GM18507 (cell line): ENCODE data around the gene TM9SF4.

Experiments
- DNase-seq: peaks from one replicate; pipeline ENCODE4 v3.0.0; 2011; ENCODE audit warnings: low read depth; ENCODE audit not compliant: insufficient read length; ENCODE audit errors: extremely low spot score
- FAIRE-seq: peaks from 2 replicates; lab custom pipeline; 2011; peaks lifted over from hg19 to GRCh38; lab: Jason Lieb, UNC

The TM9SF4 gene

DNA sequence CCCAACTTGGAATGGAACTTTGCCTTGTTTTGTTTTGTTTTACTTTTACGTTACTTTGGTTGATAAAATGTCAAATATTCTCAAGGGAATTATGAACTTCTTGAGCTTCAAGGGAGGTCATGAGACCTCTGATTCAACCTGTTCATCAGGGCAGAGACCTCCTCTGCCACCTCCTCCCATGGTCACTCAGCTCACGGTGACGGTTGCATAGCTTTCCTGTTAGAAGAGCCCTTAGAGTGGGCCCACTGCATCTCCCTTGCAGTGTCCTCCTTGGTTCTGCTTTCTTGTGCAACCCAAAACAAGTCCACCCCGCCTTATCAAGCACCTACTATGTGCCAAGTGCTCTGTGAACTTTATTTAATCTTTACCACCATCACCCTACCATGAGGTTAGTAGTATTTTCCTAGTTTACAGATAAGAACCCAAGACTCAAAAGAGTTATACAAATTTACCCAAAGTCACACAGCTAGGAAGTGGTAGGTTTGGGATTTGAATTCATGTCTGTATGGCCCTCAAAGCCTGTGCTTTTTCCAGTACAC is 15.5 kb downstream of the TM9SF4 start:
- DNase-seq (no peak), FAIRE-seq (no peak)

DNA sequence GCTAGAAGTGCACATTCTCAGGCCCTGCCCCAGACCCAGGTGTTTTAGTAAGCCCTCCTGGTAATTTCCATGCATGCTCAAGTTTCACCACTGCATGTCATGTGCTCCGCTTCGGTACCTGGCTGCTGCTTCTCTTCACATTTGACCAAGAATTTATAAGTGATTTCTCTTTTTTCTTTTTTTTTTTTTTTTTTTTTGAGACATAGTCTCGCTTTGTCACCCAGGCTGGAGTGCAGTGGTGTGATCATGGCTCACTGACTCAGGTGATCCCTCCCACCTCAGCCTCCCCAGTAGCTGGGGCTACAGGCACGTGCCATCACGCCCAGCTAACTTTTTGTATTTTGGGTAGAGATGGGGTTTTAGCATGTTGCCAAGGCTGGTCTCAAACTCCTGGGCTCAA is 16.0 kb downstream of the TM9SF4 start:
- DNase-seq (no peak), FAIRE-seq (no peak)

DNA sequence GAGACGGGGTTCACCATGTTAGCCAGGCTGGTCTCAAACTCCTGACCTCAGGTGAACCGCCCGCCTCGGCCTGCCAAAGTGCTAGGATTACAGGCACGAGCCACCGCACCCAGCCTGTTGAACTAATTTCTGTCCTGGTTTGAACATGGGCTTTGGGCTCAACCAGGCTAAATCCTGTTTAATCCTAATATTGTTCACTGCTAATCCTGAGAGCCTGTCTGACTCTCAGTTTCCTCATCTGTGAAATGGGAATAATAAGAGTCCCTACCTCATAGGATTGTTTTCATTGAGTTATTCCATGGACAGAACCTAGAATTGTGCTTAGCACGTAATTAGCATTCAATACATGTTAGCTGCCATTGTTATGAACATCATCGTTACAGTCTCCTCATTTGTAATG is 17.4 kb downstream of the TM9SF4 start:
- DNase-seq = no peak

DNA sequence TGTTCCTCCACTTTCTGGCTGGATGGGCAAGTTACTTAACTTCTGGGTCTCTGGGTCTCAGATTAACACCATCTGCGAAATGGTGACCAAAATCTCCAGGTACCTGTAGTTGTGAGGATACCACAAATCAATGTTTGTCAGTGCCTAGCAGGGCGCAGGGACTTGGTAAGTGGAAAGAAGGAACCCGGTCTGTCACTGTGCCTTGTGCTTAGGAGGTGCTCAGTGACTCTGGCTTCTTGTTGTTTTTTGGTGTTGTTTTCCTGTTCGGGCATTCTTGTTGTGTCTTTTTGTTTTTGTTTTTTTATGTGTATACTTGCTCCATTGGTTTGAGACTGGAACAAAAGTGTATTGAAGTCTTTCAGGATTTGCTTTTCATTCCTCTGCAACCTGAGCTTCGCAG is 17.8 kb downstream of the TM9SF4 start:
- DNase-seq (no peak), FAIRE-seq (no peak)

More for the DNA sequence above, 17.4 kb downstream of the TM9SF4 start:
- FAIRE-seq = no peak

DNA sequence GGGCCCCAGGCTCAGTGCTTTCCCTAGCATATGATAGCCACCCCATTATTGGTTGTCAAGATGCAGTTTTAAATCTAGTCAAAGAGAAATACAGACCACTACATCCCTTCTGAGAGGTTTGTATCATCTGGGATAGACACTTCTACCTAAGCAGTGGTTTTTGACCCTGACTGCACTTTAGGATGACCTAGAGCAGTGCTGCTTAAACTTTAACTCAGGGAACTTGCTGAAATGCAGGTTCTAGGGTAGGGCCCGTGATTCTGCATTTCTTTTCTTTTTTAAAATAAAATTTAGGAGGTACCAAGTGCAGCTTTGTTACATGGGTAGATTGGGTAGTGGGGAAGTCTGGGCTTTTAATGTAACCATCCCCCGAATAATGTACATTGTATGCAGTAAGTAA is 18.7 kb downstream of the TM9SF4 start:
- DNase-seq (no peak), FAIRE-seq (no peak)

DNA sequence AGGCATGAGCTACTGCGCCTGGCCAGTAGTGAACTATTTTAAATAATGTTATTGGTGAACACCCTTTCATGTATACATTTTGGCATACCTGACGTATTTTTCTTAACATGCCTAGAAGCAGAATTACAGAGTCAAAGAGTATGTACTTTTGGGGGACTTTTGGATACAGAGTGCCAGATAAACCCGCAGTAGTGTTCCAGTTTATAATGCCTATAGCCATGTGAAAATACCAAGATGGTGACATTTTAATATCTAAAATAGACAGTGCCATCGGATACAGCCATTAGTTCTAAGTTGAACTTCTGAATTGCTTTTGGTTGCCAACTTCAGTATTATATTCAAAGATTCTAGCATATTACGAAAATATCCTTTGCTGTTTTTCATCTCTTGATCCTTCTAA is 20.3 kb downstream of the TM9SF4 start:
- DNase-seq (no peak), FAIRE-seq (no peak)

DNA sequence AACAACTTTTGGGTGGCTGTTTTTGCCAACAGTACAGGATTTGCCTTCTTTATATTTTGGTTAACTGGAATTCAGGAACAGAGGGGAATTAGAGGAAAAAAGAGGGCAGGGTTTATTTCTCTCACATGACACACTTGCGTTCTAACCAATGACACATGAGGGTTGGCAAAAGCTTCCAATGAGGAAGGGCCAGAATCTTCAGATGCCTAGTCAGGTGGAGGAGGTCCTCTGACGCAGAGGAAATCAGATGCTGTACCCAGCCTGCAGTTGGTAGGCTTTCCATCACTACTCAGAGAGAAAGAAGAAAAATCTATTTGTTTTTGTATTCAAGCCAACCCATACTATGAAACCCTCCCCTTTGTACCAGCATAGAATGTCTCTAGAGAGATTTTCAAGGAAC is 20.8 kb downstream of the TM9SF4 start:
- FAIRE-seq (no peak), DNase-seq (no peak)

DNA sequence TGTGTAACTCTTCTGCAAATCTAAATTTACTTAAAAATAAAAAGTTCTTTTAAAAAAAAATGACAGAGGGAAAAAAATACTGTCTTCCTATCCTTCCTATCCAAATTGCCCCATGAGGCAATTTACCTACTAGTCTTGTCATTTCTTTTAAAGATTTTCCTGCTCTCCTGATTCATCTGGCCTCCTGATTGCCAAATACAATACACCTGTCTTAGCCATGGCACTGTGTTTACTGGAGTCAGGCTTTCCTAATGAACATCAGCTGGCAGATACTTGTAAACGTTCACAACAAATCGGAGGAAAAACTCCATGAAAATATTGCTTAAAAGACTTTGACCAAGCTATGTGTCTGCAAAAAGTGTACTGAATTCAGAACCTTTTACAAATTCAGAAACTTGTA is 21.5 kb downstream of the TM9SF4 start:
- DNase-seq (no peak), FAIRE-seq (no peak)

DNA sequence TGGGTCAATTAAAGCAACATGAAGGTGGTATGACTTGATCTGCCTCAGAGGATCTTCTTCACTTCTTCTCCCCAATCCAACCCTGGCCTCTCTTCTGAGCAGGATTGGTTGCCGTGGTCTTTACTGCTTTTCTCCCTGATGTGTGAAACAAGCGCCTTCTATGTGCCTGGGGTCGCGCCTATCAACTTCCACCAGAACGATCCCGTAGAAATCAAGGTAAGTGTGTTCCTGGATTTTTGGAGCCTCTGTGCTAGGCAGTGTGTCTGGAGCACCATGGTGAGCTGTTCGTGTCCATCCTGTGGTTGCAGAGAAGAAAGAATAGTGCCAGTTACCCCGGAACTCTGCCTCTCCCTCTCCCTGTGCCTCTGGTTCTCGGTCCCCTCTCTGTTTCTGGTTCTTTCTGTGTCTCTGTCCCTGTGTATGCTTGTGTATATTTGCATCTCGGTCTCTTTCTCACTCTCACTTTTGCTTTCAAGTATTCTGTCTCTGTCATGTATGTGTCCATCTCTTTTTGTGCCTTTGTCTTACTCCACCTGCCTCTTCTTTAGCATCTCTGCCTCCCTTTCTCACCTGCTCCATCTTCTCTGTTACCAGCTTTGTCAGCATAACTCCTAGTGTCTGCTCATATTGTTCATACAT is 23.5 kb downstream of the TM9SF4 start:
- FAIRE-seq (peak; percentile 74), DNase-seq (no peak)

DNA sequence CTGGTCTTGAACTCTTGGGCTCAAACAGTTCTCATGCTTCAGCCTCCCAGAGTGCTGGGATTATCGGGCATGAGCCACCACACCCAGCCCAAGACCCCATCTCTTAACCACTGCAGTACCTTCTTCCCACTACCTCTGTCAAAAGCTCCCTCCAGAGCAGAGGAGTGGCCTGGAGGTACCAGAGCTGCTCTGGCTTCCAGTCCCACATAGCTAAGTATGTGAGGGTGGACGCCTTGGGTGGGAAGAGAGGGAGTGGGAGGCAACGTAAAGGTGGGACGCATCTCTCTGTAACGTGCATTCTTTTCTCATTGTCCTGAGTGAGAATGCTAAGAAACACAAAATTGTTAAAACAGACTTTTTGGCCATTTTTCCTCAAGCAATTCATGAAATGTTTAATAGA is 24.5 kb downstream of the TM9SF4 start:
- FAIRE-seq (no peak), DNase-seq (no peak)

DNA sequence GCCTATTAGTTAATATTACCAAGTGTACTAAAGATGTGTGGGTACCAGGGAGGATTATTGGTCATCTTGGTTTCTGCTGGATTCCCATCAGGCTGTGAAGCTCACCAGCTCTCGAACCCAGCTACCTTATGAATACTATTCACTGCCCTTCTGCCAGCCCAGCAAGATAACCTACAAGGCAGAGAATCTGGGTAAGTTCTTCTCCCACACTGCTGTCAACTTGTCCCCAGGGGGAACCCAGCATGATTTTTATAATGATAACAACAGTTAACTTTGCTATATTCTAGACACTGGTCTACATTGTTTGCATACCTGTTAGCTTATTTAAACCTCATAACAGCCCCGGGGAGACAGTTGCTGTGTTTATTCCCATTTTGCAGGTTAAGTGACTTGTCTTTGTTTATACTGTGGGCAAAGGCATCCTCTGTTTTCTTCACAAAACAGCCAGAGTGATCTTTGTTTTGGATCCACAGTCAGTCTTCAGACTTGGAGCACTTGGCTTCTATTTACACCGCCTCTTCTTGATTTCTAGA is 26.5 kb downstream of the TM9SF4 start:
- DNase-seq = no peak
- FAIRE-seq = no peak

DNA sequence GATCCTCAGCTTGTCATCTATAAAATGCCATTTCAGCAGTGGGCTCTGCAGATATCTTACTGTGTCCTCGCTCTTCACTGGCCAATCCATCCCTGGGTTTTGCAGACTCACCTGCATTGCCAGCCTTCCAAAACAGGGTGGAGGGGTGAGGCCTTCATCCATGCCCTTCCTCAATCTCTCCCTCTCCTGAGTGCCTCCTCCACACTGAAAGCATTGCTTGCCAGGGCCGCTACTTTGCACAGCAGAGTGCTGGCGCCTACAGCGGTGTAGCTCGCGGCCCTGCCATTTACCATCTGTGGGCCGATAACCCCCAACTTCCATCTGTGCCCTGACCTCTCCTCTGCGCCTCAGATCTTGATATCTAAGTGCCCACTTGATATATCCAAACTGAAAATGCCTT is 29.4 kb downstream of the TM9SF4 start:
- FAIRE-seq (no peak), DNase-seq (no peak)

DNA sequence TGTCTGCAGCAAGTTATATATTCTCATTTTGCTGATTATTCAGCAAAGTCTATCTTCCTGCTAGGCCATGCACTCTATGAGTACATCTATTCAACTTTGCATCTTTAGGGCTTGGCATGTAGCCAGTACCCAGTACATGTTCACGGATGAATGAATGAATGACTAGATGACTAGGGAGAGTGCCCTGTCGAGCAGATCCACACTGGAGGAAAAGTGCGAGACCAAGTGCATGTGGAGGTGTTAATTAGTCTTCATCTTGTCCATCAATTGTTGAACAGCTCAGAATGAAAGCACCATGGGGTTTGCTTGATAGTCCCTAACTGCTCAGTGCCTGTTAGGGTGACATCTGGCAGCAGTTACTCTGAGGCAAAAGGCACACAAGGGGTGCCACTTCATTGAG is 30.4 kb downstream of the TM9SF4 start:
- DNase-seq (no peak), FAIRE-seq (no peak)

DNA sequence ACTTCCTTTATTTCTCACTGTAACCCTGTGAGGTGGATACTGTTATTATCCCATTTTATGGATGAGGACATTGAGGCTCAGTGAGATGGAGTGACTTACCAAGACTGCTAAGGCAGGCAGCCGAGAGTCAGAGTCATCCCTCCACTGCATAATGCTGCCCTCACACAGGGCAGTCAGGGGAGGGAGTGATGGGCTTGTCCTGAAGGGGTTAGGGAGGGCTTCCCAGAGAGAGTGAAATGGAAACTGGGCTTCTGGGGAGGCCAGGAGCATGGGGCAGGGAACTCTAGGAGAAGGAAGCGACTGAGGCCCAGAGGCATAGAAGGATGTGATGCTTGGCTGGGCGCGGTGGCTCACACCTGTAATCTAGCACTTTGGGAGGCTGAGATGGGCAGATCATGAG is 31.1 kb downstream of the TM9SF4 start:
- no peak for FAIRE-seq
- no peak for DNase-seq

DNA sequence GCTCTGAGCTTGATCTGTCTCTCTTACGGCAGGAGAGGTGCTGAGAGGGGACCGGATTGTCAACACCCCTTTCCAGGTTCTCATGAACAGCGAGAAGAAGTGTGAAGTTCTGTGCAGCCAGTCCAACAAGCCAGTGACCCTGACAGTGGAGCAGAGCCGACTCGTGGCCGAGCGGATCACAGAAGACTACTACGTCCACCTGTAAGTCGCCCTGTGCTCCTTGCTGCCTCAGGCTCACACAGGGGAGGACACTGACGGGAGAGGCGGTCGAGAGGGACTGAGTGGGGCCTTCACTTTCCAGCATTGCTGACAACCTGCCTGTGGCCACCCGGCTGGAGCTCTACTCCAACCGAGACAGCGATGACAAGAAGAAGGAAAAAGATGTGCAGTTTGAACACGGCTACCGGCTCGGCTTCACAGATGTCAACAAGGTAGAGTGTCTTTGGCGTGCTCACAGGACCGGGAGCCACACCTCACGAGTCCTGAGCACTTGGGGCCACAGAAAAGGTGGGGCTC is 32.0 kb downstream of the TM9SF4 start:
- FAIRE-seq = no peak
- DNase-seq = no peak

DNA sequence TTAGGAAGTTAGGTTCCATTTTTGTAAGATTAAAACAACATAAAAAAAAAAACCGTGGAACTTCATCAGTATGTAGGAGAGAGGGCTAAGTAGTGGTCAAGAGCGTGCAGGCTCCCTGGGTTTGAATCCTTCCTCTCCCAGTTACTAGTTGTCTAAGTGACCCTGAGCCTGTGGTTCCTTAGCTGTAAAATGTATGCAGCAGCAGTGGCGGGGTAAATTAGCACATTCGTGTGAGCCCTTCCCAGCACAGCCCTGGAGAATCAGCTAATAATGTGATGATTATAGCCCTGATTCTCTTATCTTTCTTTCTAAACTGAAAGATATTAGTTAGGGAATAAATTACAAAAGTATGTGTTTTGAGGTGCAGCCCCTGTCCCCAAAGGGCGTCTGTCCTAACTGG is 32.6 kb downstream of the TM9SF4 start:
- FAIRE-seq (no peak), DNase-seq (no peak)

DNA sequence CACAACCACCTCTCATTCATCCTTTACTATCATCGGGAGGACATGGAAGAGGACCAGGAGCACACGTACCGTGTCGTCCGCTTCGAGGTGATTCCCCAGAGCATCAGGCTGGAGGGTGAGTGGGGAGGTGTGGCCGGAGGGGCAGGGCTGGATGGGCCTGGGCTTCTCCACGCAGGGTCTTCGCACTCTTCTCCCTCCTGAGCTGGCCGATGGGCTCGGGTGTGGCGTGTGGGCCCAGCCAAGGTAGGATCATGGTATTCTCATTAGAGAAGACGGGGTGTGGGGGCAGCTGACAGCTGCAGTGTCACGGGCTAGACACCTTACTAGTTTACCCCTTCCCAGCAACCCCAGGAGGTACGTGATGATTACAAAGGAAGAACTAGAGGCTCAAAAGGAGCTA is 33.5 kb downstream of the TM9SF4 start:
- no peak for DNase-seq
- no peak for FAIRE-seq

DNA sequence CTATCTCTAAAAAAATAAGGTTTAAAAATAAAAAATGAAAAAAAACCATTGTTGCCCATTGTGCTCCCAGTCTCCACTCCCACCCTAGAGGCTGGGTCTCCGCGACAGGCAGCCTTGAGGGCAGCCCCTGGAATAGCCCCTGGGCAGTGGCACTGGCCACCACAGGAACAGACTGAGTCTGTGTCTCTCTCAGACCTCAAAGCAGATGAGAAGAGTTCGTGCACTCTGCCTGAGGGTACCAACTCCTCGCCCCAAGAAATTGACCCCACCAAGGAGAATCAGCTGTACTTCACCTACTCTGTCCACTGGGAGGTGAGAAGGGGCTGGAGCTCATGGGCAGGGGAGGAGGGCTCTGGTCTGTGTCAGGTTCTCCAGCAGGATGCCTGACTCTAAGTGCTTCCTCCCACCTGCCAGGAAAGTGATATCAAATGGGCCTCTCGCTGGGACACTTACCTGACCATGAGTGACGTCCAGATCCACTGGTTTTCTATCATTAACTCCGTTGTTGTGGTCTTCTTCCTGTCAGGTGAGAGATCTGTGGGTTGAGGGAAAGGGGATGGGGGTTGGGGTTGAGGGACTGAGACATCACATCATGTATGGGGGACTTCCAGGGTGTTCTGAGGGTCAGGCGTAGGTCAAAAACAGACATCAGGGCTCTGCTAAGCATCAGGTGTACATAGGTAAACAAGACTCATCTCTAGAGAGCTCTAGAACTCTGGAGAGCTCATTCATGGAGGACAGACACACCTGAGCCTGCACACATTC is 35.6 kb downstream of the TM9SF4 start:
- FAIRE-seq (no peak), DNase-seq (no peak)

DNA sequence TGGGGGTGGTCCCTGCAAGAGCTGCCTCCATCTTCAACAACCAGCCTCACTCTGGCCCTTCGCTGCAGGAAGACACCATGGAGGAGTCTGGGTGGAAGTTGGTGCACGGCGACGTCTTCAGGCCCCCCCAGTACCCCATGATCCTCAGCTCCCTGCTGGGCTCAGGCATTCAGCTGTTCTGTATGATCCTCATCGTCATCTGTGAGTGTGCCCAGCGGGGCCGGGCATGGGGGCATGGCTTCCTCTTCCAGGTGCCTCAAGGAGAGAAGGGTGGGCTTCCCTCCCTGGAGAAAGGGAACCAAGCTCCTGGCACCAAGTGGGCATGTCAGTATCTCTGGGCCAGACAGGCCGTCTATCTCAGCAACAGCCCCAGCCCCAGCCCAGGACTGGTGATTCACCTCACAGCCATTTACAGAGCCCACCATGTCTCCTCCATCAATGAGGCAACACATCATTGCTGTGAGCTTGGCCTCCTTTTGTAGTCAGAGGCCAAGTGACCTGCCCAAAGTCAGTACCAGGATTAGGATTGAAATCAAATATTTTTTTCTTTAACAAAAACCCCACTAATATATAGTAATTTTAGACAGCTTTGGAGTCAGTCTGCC is 40.2 kb downstream of the TM9SF4 start:
- DNase-seq (no peak), FAIRE-seq (no peak)

DNA sequence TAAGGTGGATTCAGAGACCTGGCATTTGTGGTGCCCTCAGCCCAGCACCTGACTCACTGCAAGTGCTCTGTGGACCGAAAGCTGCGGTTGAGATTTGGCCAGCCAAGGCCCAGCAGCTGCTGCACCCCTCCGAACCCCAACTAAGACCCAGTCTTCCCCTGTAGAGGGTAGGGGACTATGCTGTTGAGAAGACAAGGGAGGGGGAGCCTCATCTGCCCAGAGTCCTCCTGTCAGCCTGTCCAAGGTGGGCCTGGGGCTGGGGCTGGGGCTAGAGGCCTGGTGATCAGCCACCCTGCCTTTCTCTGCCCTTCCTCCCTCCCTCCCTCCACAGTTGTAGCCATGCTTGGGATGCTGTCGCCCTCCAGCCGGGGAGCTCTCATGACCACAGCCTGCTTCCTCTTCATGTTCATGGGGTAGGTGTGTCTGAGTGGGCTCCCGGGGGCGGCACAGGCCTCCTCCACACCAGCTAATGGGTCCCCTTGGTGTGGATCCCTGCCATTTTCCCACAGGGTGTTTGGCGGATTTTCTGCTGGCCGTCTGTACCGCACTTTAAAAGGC is 40.9 kb downstream of the TM9SF4 start:
- DNase-seq (no peak), FAIRE-seq (no peak)
